ENCODE data around the gene GRIN2D. TPM values are rescaled to one million over a fixed set of nuclear protein-coding genes. Genes with fewer than 3 reads are reported as not detected.

GRIN2D gene
- total RNA-seq, result not detected

DNA sequence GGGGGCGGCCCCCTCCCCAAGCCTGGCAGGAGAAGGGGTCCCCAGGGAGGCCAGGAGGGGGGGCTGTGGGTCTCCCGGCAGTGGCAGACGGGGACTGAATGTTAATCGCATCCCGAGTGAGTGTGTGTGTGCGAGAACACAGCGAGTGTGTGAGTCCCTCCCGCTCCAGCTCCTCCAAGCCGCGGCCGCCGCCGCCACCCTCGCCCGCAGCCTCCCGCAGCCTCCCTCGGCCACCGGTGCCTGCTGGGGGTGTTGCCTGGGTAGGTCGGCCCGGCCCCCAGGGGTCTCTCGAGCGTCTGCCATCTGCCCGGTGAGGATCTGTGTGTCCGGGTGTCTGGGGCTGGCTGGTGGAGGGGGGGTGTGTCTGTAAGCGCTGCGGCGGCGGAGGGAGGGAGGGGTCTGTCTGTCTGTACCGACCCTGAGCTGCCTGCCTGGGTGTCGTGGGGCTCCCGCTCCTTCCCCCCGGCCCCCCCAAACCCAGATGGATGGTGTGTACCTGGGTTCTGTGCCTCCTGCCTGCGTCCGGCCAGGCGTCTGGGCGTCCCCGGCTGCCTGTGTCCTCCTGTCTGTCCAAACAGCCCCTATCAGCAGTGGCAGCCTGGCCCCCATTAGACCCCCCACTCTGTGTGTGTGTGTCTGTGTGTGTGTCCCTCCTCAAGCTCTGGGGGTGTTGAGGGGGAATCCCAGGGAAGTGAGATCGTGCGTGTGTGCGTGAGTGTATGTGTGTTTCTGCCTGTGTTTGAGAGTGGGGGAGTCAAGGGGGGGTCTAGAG lies at the start of gene GRIN2D:
TSS of gene GRIN2D (plus strand) at position 110 of the 772 bp plus-strand sequence. CDS start 4,725 bp downstream, outside the sequence.
- Histone ChIP-seq H3K4me3 (peak within 1 kb of the TSS; percentile 2 to 12), H3K4me1 (peaks cover 43% of the 10 kb centered on the region), H3K9me3 (no peaks in the 10 kb centered on the region), H3K27ac (no peak within 1 kb of the TSS), H3K36me3 (no peaks in the 10 kb centered on the region), H3K27me3 (peaks cover 17% of the 10 kb centered on the region)
- TF ChIP-seq POLR2AphosphoS5 (IDR thresholded peaks at IDR 0.05; ENCODE audit: insufficient read depth in 1 of 2, low read depth in 1 of 2), result no peak
- TF ChIP-seq, protein P1, sequence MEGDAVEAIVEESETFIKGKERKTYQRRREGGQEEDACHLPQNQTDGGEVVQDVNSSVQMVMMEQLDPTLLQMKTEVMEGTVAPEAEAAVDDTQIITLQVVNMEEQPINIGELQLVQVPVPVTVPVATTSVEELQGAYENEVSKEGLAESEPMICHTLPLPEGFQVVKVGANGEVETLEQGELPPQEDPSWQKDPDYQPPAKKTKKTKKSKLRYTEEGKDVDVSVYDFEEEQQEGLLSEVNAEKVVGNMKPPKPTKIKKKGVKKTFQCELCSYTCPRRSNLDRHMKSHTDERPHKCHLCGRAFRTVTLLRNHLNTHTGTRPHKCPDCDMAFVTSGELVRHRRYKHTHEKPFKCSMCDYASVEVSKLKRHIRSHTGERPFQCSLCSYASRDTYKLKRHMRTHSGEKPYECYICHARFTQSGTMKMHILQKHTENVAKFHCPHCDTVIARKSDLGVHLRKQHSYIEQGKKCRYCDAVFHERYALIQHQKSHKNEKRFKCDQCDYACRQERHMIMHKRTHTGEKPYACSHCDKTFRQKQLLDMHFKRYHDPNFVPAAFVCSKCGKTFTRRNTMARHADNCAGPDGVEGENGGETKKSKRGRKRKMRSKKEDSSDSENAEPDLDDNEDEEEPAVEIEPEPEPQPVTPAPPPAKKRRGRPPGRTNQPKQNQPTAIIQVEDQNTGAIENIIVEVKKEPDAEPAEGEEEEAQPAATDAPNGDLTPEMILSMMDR (IDR thresholded peaks at IDR 0.05), result no peak
- no peak for TF ChIP-seq POLR2A (IDR thresholded peaks at IDR 0.05)
- intact Hi-C loops (cut with DNase I), result no loop called here
- DNase-seq (ENCODE audit: extremely low spot score in 2 of 2), result no peak

DNA sequence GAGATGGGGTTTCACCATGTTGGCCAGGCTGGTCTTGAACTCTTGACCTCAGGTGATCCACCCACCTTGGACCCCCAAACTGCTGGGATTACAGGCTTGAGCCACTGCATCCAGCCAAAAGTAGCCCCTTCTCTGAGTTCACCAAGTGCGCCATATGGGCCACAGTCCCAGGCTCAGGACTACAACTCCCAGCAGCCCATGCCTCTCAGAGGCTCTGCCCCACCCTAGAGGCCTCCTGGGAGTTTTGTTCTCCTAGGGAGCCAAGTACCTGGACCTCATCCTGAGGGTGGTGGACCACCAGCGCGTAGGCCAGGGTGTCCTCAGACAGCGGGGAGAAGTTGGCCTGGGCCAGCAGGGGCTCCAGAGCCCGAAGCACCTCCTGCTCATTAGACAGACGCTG lies 48.6 kb upstream of the GRIN2D start:
- H3K4me1 ChIP-seq, result no peaks in the 10 kb centered on the region
- no peak overlapping the region for H3K4me3 ChIP-seq
- no peaks in the 10 kb centered on the region for H3K27me3 ChIP-seq
- no peaks in the 10 kb centered on the region for H3K9me3 ChIP-seq
- no peak for DNase-seq (ENCODE audit: extremely low spot score in 2 of 2)
- TF ChIP-seq, protein P1 (IDR thresholded peaks at IDR 0.05), result no peak
- no peak for TF ChIP-seq POLR2A (IDR thresholded peaks at IDR 0.05)
- no peak for TF ChIP-seq POLR2AphosphoS5 (IDR thresholded peaks at IDR 0.05; ENCODE audit: insufficient read depth in 1 of 2, low read depth in 1 of 2)
- H3K27ac ChIP-seq, result no peak overlapping the region
- intact Hi-C loops (cut with DNase I), result no loop called here
- H3K36me3 ChIP-seq, result no peaks in the 10 kb centered on the region

GRCh38 chr19:48346191-48346590 lies 47.3 kb upstream of the GRIN2D start:
- no peaks in the 10 kb centered on the region for H3K9me3 ChIP-seq
- intact Hi-C loops (cut with DNase I), result no loop called here
- H3K4me1 ChIP-seq, result no peaks in the 10 kb centered on the region
- no peak overlapping the region for H3K4me3 ChIP-seq
- TF ChIP-seq, protein P1 (IDR thresholded peaks at IDR 0.05), result no peak
- TF ChIP-seq POLR2AphosphoS5 (IDR thresholded peaks at IDR 0.05; ENCODE audit: insufficient read depth in 1 of 2, low read depth in 1 of 2) (no peak), POLR2A (IDR thresholded peaks at IDR 0.05) (no peak)
- no peak for DNase-seq (ENCODE audit: extremely low spot score in 2 of 2)
- no peaks in the 10 kb centered on the region for H3K36me3 ChIP-seq
- no peak overlapping the region for H3K27ac ChIP-seq
- no peaks in the 10 kb centered on the region for H3K27me3 ChIP-seq

DNA sequence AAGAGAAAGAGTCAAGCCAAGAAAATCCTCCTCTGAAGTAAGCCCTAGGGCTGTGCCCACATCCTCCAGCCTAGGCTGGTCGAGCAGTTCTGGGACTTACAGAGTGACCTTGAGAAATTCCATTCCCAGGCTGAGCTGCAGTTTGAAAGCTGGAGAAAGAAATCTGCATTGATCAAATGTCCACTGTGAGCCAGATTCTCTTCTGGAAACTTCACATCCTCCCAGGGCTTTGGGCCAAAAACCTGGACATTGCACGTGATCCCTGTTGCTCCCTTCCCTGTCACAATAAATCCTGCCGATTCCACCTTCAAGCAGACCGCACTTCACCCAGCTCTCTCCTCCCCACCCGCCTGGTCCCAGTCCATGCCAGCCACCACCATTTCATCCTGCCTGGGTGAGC lies 45.4 kb upstream of the GRIN2D start:
- no peak for DNase-seq (ENCODE audit: extremely low spot score in 2 of 2)

GRCh38 chr19:48348737-48349136 lies 44.7 kb upstream of the GRIN2D start:
- Histone ChIP-seq H3K27ac (no peak overlapping the region), H3K4me1 (no peaks in the 10 kb centered on the region), H3K27me3 (no peaks in the 10 kb centered on the region), H3K4me3 (no peak overlapping the region), H3K9me3 (no peaks in the 10 kb centered on the region), H3K36me3 (no peaks in the 10 kb centered on the region)
- TF ChIP-seq, protein P1 (IDR thresholded peaks at IDR 0.05), result no peak
- TF ChIP-seq POLR2A (IDR thresholded peaks at IDR 0.05), result no peak
- no peak for TF ChIP-seq POLR2AphosphoS5 (IDR thresholded peaks at IDR 0.05; ENCODE audit: insufficient read depth in 1 of 2, low read depth in 1 of 2)
- intact Hi-C loops (cut with DNase I), result no loop called here
- no peak for DNase-seq (ENCODE audit: extremely low spot score in 2 of 2)

More for the DNA sequence above, 45.4 kb upstream of the GRIN2D start:
- intact Hi-C loops (cut with DNase I), result no loop called here
- Histone ChIP-seq H3K27ac (no peak overlapping the region), H3K4me1 (no peaks in the 10 kb centered on the region), H3K4me3 (no peak overlapping the region), H3K27me3 (no peaks in the 10 kb centered on the region), H3K9me3 (no peaks in the 10 kb centered on the region), H3K36me3 (no peaks in the 10 kb centered on the region)
- no peak for TF ChIP-seq POLR2AphosphoS5 (IDR thresholded peaks at IDR 0.05; ENCODE audit: insufficient read depth in 1 of 2, low read depth in 1 of 2)

All from vagina (tissue), 2 donors.